Endothelial cell of umbilical vein (primary cell): ENCODE results near the gene SLC39A11.

Source experiments
- MYC ChIP-seq: IDR thresholded peaks from one replicate; pipeline ENCODE4 v1.6.1; 2011; ENCODE audit warnings: mild to moderate bottlenecking, low read depth, low read length
- POLR2A ChIP-seq: IDR thresholded peaks from 2 replicates; pipeline ENCODE4 v1.6.1; 2012; ENCODE audit warnings: low read depth, mild to moderate bottlenecking, control low read depth, low read length
- POLR2AphosphoS5 ChIP-seq: IDR thresholded peaks from 2 replicates; pipeline ENCODE4 v1.6.1; 2012; ENCODE audit warnings: low read depth, mild to moderate bottlenecking, control low read depth, low read length, moderate library complexity; ENCODE audit not compliant: insufficient read depth
- TF ChIP-seq, protein P1 (sequence below), 2 donors: IDR thresholded peaks; 1 replicate in 1 of 2; 2 replicates in 1 of 2; pipeline ENCODE4 v1.5.1; 2011; ENCODE audit warnings: low read length in 2 of 2, mild to moderate bottlenecking in 2 of 2, moderate library complexity in 2 of 2, control low read depth in 1 of 2, inconsistent platforms in 1 of 2, low read depth in 1 of 2; ENCODE audit not compliant: insufficient read depth in 1 of 2; ENCODE audit errors: extremely low read depth in 1 of 2

DNA sequence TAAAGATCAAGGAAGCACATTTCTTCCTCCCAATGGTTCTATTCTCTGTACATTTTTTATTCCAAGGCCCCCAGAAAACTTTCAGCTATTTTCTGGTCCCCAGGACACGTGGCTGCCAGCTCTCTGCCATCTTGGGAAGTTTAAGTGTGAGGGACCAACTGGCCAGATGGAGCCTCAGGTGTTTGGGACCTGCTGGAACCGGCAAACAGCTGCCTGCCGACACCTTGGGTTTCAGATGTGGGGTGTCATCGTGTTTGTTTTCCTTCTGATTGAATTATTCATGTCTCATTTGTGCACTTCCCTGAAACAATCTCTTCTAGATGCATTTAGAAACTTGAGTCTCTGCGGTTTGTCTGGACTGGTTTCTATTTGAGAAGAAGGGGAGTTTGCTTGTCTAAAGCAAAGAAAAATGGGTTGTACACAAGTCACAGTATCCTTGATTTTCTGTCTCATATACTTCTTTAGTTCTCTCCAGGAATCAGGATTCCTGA, 386.5 kb downstream of the SLC39A11 start:
- TF ChIP-seq POLR2AphosphoS5 = no peak
- TF ChIP-seq, protein P1, sequence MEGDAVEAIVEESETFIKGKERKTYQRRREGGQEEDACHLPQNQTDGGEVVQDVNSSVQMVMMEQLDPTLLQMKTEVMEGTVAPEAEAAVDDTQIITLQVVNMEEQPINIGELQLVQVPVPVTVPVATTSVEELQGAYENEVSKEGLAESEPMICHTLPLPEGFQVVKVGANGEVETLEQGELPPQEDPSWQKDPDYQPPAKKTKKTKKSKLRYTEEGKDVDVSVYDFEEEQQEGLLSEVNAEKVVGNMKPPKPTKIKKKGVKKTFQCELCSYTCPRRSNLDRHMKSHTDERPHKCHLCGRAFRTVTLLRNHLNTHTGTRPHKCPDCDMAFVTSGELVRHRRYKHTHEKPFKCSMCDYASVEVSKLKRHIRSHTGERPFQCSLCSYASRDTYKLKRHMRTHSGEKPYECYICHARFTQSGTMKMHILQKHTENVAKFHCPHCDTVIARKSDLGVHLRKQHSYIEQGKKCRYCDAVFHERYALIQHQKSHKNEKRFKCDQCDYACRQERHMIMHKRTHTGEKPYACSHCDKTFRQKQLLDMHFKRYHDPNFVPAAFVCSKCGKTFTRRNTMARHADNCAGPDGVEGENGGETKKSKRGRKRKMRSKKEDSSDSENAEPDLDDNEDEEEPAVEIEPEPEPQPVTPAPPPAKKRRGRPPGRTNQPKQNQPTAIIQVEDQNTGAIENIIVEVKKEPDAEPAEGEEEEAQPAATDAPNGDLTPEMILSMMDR (IDR thresholded peaks at IDR 0.05; ENCODE audit: extremely low read depth in 1 of 2, insufficient read depth in 1 of 2, low read depth in 1 of 2, low read length in 2 of 2) = no peak
- no peak for TF ChIP-seq POLR2A
- TF ChIP-seq MYC = no peak
